ENCODE data around the gene TRIM47.
"Not testable (repeated sequence)": the region's sequence is repeated elsewhere in the genome, so short reads cannot be mapped to it uniquely, and the experiment has no call there.

Gene TRIM47

DNA sequence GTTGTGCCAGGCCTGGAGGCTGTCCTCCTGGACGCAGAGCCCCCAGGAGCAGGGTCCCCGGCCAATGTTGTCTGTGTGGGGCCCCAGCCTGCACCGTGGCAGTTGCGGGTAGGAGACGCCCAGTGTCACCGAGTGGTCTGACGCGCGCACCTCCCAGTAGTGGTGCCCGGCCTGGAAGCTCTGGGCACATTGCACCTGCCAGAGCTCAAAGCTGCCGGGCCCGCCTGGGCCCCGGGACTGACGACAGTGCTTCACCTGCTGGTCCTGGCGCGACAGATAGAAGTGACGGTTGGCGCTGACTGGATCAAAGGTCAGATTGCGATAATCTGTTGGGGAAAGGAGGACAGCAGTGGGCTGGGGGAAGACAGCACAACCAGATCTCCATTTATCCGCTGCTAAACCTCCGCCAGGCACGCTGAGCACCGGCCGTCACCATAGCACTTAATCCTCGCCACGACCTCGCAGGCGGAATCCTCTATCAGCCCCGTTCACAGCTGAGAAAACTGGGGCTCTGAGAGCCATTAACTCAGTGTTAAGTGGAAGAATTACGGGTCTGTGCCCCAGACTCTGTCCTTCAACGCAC lies 12.7 kb upstream of the TRIM47 start:
- DNase-seq: no peak

DNA sequence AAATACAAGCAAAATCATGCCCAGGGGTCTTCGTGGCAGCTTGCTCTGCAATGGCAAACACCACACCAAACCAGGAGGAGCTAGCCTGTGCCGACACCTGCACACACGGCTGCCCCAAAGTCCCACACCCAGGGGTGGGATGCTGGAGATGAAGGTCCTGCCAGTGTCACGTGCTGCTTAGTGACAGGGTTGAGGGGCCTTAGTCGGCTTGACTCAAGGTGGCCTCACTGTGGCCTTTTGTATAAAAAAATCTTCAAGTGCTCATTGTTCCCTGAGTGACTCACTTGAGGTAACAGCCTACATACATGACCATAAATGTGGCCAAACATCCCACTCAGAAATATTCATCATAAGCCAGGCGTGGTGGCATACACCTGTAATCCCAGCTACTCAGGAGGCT lies 11.1 kb upstream of the TRIM47 start:
- no peak for DNase-seq

DNA sequence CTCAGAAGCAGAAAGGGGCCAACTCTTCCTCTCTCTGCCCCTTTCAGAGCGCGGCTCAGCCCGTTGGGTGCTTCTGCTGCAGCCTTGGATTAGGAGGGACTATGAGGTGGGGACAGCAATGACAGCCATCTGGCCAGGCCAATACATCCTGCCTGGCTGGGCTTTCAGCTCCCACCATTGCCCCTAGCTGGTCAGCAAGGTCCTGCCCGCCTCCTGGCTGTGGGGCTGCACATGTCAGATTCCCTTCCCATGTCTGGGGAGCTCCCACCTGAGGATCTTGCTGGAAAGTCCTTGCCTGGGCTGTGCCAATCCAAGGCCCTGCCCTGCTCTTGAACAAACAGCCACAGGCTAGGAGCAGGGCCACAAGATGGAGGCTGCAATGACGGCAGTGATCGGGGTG lies 10.1 kb upstream of the TRIM47 start:
- DNase-seq: no peak

DNA sequence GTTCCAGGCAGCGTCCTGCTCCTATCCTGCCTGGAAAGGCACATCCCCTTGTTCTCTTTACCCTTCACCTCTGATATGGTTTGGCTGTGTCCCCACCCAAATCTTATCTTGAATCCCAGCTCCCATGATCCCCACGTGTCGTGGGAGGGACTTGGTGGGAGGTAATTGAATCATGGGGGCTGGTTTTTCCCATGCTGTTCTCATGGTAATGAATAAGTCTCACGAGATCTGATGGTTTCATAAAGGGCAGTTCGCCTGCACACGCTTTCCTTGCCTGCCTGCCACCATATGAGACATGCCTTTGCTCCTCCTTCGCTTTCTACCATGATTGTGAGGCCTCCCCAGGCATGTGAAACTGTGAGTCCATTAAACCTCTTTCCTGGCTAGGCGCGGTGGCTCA lies 7.5 kb upstream of the TRIM47 start:
- not testable (repeated sequence) for DNase-seq

DNA sequence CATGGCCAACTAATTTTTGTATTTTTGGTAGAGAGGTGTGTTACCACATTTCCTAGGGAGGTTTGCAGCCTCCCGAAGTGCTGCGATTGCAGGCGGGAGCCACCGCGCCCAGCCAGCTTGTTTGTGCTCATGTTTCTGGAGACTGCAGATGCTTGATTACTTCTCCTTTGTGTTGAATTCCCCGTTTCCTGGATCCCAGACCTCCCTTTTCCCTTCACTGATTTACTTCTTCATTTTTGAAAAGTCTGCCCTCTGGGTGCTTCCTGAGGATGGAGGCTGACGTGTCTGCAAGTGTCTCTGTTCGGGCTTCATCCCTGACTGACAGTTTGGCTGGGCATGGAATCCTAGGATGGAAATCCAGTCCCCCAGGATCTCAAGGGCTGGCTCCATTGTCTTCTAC lies 7.0 kb upstream of the TRIM47 start:
- DNase-seq: no peak

DNA sequence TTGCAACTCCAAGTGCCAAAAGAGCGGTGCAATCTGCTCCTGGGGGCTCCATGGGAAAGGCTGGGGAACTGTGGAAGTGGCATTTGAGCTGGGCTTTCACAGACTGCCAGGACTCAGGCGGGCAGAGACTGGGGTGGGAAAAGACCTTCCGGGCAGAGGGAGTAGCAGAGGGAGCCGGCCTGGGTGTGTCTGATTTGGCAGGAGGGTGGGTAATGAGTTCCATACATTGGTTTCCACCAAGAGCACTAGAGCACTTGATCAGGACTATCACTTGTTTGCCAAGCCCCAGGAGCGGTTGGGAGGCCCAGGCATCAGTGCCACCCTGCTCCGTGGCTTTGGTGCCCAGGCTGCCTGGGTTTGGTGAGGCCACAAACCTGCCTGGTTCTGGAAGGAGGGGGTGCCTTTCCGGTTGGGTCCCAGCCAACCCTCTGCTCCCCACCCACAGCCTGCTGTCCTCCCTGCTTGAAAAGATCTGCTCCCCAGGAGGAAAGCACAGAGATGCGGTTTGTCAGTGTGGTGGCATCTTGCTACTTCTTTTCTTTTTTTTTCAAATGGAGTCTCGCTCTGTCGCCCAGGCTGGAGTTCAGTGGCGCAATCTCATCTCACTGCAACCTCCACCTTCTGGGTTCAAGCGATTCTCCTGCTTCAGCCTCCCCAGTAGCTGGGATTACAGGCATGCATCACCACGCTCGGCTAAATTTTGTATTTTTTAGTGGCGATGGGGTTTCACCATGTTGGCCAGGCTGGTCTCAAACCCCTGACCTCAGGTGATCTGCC lies 3.5 kb upstream of the TRIM47 start:
- DNase-seq: no peak

DNA sequence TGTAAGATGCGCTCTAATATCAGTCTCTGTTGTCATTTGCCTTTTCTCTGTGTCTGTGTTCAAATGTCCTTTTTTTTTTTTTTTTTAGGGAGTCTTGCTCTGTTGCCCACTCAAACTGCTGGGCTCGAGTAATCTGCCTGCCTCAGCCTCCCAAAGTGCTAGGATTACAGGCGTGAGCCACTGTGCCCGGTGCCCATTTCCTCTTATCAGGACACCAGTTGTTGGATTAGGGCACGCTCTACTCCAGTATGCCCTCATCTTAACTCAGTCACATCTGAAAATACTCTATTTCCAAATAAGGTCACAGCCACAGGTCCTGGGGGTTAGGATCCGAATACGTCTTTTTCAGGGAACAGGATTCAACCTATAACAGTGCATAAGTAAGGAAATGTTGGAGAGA lies 1.9 kb upstream of the TRIM47 start:
- DNase-seq: no peak

DNA sequence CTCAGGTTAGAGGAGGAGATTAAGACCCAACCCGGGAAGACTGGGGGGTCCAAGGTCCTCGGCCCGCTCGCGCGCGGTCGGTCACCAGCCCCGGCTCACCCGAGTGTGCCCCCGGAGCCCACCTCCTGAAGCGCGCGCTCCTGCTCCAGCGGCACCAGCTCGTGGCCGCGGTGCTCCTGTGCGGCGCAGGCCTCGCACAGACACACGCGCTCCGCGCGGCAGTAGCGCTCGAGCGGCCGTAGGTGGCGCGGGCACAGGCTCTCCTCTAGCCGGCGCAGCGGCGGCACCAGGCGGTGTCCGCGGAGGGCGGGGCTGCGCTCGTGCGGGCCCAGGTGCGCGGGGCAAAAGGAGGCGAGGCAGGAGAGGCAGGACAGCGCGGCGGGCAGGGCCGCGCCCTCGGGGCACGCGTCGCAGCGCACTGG lies 618 bp downstream of the TRIM47 start:
- DNase-seq: peak; percentile 67

DNA sequence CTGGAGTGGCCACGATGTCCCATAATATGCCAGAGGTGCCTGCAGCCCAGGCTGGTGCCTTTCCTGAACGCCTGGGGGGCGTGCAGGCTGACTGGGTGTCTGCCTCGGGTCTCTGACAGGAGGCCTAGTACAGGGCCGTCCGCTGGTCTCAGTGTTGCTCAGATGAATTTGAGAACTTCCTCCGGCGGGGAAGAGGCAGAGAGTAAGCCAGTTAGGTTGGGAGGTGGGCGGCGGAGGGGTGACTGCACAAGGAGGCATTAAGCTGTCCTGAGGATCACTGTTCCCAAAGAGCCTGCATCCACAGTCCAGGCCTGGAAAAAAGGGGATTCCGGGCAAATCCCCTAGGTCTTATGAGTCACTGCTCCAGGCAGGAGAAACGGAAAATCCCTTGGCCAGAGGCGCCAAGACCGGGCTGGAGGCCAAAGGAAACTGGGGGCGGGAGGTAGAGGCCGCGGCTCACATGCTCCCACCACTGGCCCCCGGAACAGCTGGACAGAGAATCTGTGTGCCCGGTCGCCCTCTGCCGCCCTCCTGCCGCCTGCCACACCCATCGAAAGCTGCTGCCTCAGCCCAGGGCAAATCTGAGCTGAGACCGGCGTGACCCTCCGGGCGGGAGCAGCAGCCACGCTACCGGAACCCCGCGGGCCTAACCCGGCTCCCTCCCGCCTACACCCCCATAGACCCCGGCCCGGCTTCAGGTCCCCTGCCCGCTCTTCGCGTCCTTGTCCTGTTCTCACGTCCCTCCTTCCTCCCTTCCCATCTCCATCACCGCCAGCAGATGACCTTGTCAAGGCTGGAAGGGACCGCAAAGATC lies 1.2 kb downstream of the TRIM47 start:
- DNase-seq: peak; percentile 32

DNA sequence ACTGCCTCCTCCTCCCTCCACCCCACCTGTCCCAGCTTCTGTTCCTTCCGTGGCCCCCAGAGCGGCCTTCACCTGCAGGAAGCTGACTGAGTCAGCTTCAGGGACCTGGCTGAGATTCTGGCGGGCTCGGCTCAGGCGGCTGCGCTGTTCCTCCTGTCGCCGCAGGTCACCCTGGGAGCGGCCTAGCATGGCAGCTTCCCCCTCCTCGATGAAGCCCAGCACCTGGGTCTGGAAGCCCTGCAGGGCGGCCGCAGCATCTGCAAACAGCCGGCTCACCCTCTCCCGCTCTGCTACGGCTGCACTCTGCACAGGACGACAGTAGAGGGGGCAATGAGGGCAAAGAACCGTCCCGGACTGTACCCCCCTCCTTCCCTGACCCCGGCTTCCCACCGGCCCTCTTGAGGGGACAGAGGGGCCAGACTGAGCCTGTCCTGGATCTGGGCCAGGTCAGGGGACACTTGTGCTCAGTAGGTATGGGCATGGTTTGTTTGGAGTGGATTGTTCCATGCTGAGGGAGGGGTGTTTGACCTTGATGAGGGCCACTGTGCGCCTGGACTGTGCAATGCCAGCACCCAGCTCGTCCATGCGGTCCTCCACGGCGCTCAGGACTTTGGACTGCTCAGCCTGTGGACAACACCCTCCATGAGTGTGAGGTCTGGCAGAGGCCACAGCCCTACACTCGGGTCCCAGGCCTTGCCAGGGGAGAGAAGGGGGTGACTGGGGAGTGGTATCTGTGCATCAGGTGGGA lies 2.0 kb downstream of the TRIM47 start:
- DNase-seq: peak; percentile 61

DNA sequence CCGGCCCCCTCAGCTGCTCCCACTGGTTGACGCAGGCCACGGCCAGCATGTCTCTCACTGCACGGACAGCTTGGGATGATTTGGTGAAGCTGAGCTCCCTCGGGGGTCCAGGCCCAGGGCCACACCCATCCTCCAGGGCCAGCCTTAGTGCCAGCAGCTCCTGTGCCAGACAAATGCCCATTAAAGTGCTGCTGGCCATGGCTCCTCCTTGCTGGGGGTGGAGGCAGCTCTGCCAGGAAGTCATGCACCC lies 2.5 kb downstream of the TRIM47 start:
- DNase-seq: no peak

DNA sequence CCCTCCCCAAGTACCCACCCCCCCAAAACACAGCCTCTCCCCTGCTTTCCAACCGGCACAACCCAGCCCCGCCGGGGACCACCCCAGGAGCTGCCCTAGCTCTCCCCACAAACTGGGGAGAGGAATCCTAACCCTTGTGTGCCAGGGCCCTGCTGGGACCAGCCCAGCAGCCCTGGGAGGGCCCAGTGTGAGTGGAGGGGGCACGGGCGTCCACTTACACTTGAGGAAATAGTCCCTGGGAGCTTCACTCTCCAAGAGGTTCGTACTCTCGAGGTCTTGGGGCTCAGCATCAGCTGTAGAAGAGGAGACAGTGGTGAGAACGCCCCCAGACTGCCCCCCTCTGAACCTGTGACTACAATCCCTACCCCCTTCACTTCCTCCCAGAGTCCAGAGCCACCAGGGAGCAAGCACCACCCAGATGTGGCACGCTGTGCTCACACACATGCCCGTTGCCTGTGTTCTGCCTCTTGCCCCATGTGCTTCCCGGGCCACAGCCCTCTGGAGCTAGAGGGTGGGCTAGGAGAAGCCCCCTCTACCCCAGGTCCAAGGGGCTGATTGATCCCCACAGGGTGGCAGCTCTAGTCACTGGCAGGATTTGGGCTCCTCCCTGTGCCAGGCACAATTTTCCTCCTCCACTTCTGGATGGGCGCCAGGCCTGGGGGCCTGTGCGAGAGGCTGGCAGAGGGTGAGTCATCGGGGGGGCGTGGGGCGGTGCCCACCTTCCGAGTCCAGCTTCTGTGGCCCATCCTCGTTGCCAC lies 3.0 kb downstream of the TRIM47 start:
- DNase-seq: no peak

DNA sequence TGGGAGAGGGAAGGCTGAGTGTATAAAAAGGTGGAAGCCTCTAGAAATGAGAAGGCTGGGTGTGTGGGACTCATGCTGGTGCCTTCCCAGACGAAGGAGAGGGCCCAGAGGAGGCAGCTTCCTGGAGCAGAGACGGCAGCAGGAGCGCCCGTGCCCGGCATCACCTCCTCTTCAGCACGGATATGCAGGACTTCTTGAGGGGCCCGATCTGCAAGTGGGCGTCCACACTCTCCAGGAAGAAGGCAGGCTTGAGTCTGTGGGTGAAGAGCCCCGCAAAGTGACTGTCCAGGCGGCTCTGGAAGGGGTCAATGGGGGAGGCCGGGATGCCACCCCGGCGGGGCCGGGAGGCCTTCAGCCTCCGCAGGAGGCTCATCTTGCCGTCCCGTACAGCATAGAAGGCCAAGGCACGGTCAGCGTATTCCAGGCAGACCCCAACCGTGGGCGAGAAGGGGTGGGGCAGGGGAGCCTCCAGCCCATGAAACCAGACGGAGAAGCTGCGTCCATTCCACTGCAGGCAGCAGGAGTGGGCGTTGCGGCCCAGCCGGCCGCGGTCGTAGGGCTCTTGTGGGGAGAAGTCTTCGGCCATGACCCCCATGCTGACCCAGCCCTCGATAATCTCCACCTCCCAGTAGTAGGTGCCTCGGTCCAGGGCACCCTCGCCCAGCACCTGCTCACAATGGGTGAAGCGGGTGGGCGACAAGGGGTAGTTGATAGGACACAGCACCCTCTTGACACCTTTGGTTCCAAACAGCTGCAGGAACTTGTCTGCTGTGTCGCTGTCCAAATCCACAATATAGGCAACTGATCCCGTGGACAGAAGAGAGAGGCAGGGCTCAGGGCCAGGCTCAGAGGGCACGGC lies 3.8 kb downstream of the TRIM47 start:
- no peak for DNase-seq

DNA sequence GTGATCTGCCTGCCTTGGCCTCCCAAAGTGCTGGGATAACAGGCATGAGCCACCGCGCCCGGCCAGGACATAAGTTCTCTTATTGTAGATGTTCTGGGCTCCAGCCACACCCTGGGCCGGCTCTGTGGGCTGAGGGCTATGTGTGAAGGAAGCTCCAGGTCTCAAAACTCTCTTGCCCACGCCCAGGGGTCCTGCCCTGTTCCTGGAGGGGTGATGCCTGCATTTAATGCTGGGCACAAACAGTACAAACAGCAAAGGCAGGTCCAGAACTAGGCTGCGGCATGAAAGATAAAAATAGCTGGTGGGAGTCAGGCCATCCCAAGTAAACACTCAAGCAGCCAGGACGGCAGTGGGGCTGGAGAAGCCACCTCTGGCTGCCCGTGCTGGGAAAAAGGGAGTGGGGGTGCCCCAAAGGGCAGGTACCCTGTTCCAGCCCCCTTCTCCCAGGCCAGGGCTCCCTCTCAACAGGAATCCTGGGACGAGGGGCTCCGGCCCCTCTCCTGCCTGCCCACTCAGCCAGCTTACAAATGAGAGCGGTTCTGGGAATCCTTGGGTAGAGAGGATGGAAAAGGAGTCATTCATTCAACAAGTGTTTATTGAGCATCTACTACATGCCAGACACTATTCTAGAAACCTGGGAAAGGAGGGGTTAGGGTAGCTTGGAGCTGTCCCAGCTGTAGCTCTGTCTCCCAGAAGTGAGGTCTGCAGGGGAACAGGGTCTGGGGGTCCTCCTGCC lies 4.6 kb downstream of the TRIM47 start:
- no peak for DNase-seq

DNA sequence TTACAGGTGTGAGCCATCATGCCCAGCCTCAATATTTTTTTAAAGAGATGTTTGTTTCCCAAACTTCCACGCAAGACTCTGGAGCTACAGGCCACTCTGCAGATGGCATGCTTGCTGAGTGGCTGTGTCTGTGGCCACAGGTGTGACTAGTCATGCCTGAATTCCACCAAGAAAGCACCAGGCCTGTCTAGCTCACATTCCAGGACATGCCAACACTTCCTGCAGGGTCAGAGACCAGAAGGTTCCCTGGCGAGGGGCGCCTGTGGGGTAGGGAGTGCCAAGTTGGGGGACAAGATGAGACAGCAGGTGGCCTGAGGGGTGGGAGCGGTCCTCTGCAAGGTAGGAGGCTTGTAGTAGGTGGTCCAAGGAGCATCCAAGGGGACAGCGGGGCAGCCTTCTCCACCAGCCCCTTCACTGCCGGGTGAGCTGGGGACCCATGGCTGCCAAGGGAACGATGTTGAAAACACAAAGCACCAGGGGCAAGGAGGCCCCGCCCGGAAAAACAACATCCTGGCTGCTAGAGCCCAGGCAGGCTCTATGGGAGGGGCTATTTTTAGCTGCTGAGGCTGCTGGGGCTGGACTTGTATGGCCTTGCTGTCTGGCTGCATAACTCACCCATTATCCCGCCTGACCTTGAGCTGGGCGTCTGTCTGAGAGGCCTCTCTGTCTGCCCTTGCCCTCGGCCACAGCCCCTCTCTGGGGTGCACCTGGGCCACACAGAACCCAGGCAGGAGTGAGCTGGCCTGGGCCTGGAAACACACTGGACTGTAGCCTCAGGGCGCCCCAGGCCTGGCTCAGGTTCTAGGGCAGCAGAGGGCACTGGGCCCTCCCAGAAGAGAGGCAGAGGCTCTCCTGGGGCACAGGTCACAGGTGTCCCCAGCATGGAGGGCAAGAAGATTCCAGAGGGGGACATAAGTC lies 5.7 kb downstream of the TRIM47 start:
- DNase-seq: no peak

DNA sequence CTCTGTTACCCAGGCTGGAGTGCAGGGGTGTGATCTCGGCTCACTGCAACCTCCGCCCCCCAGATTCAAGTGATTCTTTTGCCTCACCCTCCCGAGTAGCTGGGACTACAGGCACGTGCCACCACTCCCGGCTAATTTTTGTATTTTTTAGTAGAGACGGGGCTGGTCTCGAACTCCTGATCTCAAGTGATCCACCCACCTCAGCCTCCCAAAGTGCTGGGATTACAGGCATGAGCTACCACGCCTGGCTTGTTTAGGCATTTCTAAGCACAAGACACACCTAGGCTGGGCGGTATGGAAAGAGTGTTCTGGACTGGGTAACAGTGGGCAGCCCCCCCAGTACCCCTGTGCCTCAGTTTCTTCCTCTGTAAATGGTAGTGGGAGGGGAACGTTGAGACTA lies 8.2 kb downstream of the TRIM47 start:
- DNase-seq: not testable (repeated sequence)

DNA sequence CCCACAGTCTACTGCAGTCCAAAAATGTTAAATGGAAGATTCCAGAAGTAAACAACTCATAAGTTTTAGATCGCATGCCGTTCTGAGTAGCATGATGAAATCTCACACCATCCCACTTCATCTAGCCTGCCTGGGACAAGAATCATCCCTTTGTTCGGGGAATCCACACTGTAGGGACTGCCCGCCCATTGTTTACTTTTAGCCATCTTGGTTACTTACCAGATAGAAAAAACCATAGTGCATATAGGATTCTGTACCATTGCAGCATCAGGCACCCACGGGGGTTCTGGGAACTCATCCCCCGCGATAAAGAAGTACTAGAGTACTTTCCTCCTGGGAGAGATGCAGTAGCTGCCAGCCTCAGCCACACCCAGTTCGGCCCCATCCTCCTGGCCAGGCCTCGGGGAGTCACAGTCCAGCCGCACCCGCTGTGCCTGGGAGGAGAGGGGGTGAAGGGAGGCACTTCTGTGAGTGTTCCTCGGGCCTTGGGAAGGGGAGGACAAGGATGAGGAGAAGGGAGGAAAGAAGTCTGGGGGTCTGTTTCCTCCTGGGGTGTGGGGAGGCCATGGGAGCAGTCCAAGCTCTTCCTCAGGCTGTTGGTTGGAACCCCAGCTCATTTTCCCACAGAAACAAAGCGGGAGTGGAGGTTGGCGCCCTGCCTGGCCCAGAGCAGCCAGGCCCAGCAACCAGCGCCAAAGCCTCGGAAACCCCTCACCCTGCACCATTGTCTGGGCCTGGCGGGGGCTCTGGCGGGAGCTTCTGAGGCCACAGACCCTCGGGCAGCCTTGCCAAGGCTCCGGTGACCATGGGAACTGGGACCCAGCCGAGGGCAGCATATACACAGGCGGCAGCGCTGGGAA lies 8.9 kb downstream of the TRIM47 start:
- no peak for DNase-seq

DNA sequence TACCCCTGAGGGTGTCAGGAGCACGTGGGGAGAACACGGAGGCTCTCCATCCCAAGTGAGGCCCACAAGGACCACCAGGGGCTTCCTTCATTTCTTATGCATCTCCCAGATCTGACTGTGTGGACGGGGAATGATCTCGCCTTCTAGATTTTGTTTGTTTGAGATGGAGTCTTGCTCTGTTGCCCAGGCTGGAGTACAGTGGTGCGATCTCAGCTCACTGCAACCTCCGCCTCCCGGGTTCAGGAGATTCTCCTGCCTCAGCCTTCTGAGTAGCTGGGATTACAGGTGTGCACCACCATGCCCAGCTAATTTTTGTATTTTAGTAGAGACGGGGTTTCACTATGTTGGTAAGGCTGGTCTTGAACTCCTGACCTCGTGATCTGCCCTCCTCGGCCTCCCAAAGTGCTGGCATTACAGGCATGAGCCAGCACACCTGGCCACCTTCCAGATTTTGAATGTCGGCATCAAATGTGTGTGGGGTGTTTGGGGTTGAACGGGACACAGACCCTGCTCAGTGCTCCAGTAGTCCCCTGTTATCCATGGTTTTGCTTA lies 9.6 kb downstream of the TRIM47 start:
- DNase-seq: not testable (repeated sequence)

Measured in stimulated activated CD4-positive, alpha-beta T cell treated with anti-CD3 and anti-CD28 coated beads, Interleukin-12 subunit alpha, Interleukin-12 subunit beta, amount 100 ng/mL, for 4 hours (primary cell).